Fibroblast of skin of left biceps (primary cell): Measurements from ENCODE around the gene AHCYL2.
"Not testable (repeated sequence)": the region's sequence is repeated elsewhere in the genome, so short reads cannot be mapped to it uniquely, and the experiment has no call there.

Source experiments
- DNase-seq, 2 experiments: peaks; one replicate each; pipeline ENCODE4 v3.0.0-alpha.2; 2013; ENCODE audit warnings: low read depth in 2 of 2

Gene AHCYL2

GRCh38 chr7:129423700-129424410, 199.0 kb downstream of the AHCYL2 start:
- DNase-seq: no peak

GRCh38 chr7:129426482-129426881, 201.7 kb downstream of the AHCYL2 start:
- DNase-seq: no peak

GRCh38 chr7:129427526-129428045, 202.8 kb downstream of the AHCYL2 start:
- DNase-seq: no peak

DNA sequence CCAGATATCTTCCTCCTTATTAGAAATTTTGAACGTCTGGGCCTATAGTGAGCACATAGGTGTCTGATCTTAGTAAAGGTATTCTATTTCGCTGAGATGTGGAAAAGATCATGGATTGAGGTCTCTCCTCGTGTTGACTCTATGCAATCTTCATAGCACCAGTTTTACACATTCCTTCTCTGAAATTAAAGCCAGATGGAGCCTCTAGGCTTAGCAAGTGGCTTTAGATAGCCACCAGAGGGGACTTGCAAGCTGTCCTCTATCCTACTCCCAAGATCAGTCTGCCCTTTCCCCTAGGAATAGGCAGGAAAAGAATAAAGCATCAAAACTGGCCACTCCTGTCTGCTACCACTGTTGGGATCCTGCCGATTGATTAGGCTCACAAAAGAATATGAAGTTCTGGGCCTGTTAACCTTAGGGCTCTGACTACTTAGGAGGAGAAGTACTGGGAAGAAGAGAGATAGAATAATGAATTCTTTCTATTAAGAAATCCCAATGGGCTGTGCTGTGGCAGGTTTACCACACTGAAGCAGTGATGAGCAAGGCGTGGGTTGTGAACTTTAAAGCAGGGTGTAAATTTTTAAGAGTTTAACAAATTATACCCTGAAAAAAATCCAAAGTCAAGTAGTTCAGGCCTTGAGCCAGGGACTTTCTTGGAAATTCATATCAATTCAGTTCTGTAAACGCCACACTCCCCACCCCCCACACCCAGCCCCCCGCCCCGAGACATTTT, 207.2 kb downstream of the AHCYL2 start:
- DNase-seq: no peak

- peak; percentile 31 to 33 for DNase-seq
Measured at GRCh38 chr7:129433847-129434674, 209.2 kb downstream of the AHCYL2 start, which contains the start of gene STRIP2. TSS of gene STRIP2 (plus strand) at chr7:129434432. CDS start at chr7:129434473, 41 bp downstream.

DNA sequence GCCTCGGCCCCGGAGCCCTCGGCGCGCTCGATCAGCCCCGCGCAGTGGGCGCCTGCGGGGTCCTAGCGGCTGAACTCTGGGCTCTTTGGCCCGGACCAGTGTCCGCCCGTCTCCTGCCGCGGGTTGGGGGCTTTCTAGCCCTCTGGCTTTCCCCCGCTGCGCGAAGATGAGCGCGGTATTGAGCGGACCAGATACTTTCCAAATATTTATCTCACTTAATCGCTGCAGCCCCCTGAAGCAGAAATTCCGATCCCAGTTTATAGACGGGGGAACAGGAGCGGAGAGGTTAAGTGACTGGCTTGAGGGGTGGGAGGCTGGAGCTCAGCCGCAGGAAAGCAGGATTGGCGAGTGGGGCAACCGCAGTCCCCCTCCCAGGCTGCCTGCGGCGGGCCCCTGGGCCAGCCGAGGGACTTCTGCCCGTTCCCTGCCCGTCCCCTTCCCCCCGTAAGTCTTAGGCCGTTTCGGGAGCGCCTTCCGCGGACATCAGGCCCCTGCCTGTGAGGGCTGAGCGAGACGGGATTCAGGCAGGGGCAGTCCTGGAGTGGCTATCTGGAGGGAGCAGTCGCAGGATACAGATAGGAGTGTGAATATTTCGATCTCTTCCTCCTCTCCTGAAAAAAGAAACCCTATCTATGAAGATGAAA, 210.0 kb downstream of the AHCYL2 start:
- no peak for DNase-seq

DNA sequence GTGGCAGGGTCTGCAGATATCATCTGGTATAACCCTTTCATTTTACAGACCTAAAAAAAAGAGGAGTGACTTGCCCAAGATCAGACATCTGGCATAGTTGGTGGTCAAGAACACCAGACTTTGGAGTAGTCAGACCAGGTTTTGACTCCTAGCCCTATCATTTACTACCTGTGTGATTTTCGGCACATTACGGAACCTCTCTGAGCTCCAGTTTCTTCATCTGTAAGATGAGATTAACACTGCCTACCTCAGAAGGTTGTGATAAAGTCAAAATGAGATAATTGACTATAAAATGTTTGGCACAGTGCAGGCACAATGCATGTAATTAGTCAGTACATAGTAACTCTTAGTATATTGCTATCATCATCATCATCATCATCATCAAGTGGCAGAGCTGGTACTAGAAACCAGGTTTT, 210.6 kb downstream of the AHCYL2 start:
- DNase-seq: no peak

GRCh38 chr7:129436335-129436923, 211.6 kb downstream of the AHCYL2 start:
- no peak for DNase-seq

GRCh38 chr7:129437190-129437589, 212.4 kb downstream of the AHCYL2 start:
- DNase-seq: no peak

DNA sequence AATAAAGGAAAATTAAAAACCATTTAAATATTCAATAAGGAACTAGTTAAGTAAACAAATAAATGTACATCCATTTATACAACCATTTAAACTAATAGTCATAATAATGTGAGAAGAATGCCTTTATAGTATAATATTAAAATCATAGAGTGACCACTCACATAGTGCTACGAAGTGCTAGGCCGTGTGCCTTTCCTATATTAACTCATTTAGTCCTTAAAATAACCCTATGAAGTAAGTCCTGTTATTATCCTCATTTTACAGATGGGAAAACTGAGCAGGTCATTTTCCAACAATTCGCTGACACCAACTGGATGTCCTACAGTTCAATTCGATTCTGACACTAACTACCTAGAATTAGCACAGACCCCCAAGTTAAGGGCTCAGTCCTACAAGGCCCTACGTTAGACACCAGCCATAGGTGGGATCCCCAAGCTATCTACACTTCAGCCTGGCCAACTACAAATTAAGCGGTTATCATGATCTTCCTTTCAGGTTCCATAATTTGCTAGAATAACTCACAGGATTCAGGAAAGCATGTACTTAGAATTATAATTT, 213.5 kb downstream of the AHCYL2 start:
- no peak for DNase-seq

- no peak for DNase-seq
Measured at GRCh38 chr7:129438839-129439651, 214.2 kb downstream of the AHCYL2 start.

DNA sequence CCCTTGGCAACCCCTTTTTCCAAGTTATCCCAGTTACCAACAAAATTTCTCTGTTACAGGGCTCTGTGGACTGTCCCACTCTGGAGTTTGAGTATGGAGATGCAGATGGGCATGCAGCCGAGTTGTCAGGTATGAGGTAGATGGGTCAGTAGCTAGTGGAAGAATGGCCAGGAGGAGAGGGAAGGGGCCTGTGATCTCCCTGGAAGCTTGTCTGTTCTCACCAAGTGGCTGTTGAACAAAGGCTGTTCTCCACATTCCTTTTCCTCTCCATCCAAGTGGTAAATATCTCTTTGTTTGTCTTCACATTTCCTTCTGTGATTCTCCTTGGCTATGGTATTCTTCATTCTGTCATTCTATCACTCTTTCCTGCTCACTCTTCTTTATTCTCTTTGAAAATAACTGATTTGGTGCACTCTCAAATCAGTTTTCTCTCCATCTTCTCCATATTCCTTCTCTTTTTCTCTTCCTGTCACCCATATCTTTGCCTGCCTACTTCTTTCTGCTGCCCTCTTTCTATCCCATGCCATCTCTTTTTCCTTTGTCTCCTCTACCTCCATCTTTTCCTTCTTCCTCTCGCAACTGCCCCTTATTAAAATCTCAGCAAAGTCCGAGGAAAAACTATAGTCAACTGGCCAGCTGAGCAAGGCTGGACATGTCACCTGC, 215.3 kb downstream of the AHCYL2 start:
- DNase-seq: no peak

DNA sequence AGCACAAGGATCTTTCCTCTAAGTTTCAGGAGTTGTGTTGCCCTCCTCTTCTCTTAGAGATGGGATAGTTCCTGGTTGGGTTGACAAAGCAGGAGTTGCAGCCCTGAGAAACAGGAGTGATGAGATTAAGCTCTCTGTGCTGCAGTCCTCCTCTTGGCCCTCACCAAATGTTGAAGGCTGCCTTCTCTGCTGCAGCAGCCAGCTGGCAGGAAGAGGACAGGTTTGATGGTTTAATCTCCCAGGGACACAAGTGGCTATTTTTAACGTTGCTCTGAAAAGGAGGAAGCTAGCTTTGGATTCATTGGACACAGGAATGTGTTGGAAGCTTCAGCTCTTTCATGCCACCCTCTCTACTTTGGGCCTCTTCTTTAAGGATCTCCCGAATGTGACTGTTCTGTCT, 218.8 kb downstream of the AHCYL2 start:
- no peak for DNase-seq

- not testable (repeated sequence) for DNase-seq
Measured at GRCh38 chr7:129444776-129445175, 219.9 kb downstream of the AHCYL2 start.

DNA sequence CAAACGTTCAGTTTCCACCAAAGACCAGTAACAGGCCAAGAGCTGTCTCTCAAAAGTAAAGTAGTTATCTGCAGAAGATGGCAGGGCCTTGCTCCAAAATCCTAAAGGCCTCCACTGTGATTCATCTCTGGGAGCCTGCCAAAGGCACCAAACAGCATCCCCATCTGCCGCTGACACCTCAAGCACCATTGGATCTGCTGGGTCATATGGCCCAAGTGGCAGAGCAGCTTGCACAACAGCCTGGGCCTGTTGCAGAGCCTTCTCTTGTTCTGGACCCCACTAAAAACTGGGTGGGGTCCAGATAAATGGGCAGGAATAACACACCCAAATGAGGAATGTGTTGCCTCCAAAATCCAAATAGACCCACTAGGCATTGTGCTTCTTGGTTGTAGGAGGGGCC, 222.1 kb downstream of the AHCYL2 start:
- DNase-seq: not testable (repeated sequence)

DNA sequence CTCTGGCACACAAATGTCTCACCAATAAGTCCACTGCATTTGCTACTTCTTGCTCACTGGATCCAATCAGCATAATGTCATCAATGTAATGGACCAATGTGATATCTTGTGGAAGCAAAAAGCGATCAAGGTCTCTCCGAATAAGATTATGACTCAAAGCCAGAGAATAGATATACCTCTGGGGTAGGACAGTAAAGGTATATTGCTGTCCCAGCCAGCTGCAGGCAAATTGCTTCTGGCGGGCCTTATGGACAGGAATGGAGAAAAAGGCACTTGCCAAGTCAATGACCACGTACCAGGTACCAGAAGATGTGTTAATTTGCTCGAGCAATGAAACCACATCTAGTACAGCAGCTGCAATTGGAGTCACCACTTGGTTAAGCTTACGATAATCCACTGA, 222.6 kb downstream of the AHCYL2 start:
- DNase-seq: not testable (repeated sequence)

GRCh38 chr7:129448608-129449007, 223.8 kb downstream of the AHCYL2 start:
- DNase-seq: not testable (repeated sequence)

GRCh38 chr7:129450295-129450694, 225.5 kb downstream of the AHCYL2 start:
- no peak for DNase-seq

GRCh38 chr7:129452589-129453231, 227.9 kb downstream of the AHCYL2 start:
- DNase-seq: no peak
